GM12891 (cell line): ENCODE results near the gene C19orf33.

Source experiments
- POLR2A ChIP-seq: IDR thresholded peaks from 2 replicates; pipeline ENCODE4 v1.6.1; 2011; ENCODE audit warnings: low read depth, low read length, control low read depth
- POLR2AphosphoS5 ChIP-seq: IDR thresholded peaks from 2 replicates; pipeline ENCODE4 v1.6.1; 2011; ENCODE audit warnings: low read depth, low read length, control low read depth
- TAF1 ChIP-seq: IDR thresholded peaks from 2 replicates; pipeline ENCODE4 v1.6.1; 2011; ENCODE audit warnings: low read depth, low read length, control low read depth

- TF ChIP-seq TAF1 (no peak), POLR2A (no peak), POLR2AphosphoS5 (no peak)
Observed at GRCh38 chr19:38352611-38353010, 48.6 kb downstream of the C19orf33 start.
